Measurements from ENCODE around the gene TOP2B.

The TOP2B gene

GRCh38 chr3:25665315-25666280 lies 891 bp upstream of the TOP2B start:
- DNase-seq: no peak

GRCh38 chr3:25663869-25664811 lies 567 bp downstream of the TOP2B start:
- peak; percentile 18 for DNase-seq

DNA sequence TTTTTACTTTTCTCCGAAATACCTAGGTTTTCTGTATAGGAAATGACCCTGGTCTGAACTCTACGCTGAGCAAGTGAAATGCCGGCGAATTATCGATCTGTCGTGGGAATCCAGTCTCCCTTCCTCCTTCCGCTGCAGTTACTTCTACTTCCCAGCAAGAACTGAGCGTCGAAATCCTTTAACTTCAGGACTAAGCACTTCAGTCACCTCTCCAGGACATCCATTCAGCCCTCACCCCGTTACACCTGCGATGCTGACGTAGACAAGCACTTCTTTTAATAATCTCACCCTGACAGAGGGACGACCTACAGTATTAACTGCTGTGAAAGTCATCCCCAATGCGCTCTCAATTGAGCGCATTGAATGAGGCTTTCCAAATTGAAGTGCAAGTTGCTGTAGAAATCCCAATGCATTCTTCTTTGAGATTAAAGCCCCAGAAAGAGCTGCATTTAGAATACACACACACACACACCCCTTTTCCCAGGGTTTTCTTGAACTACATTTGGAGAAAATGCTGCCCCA lies 1.3 kb downstream of the TOP2B start:
- no peak for DNase-seq

- DNase-seq: no peak
These were observed 1.9 kb downstream of the TOP2B start for GRCh38 chr3:25662736-25663320.

- no peak for DNase-seq
These were observed 2.8 kb downstream of the TOP2B start for GRCh38 chr3:25661694-25662437.

DNA sequence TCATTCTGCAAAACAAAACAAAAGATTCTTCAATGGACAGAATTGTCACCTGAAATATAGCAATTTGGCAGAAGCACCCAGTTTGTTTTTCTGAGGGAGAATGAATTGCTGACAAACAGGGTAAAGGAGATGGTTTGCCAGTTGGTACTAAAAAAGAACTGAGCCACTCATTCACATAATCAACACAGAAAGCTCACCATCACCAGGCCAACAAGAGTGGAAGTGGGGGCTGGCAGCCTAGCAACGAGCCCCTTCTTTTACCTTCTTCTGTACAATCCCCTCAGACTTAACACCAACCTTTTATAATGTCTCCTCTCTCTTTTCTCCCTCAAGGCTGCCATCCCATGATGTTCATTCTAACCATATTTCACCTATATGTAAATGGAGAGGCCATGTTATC lies 5.9 kb downstream of the TOP2B start:
- DNase-seq: no peak

DNA sequence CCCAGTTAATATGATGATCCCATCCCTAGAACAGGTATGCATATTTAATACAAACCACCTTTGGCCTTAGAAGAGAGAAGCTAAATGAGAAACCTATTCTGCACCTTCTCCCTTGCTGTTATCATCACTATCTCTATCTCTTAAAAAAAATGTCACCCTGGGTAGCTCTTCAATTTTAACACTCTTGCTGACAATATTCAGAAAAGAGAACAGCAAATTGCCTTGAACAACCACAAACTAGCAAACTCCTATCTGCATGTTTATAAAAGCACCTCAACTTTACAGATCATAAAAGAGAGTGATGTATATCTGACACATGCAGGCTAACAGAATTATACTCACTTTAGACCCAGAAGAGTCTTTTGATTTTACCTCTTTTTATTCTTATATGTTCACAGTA lies 7.4 kb downstream of the TOP2B start:
- DNase-seq: no peak

- DNase-seq: no peak
These were observed 9.0 kb downstream of the TOP2B start for GRCh38 chr3:25655659-25656058.

DNA sequence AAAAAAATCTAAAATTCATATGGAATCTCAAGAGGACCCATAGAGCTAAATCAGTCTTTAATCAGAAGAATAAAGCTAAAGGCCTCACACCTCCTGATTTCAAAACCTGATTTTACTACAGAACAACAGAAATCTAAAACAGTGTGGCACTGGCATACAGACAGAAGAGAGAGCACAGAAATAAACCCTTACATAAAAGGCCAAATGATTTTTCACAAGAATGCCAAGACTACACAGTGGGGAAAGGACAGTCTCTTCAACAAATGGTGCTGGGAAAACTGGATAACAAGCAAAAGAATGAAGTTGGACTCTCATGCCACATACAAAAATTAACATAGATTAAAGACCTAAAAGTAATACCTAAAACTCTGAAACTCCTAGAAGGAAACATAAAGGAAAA lies 10.1 kb downstream of the TOP2B start:
- DNase-seq: no peak

DNA sequence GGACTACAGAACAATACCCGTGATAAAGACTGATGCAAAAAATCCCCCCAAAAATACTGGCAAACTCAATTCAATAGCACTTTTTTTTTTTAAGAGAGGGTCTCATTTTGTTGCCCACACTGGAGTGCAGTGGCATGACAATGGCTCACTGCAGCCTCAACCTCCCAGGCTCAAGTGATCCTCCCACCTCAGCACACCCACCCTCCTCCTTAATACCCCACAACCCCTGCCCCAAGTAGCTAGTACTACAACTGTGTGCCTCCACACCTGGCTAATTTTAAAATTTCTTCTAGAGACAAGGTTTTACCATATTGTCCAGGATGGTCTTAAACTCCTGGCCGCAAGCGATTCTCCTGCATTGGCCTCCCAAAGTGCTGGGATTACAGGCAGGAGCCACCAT lies 11.4 kb downstream of the TOP2B start:
- DNase-seq: no peak

- no peak for DNase-seq
These were observed 11.8 kb downstream of the TOP2B start for GRCh38 chr3:25652921-25653320.

- DNase-seq: no peak
These were observed 15.5 kb downstream of the TOP2B start for GRCh38 chr3:25648925-25649830.

- peak; percentile 66 for DNase-seq
These were observed 16.6 kb downstream of the TOP2B start for GRCh38 chr3:25648107-25648535.

- DNase-seq: no peak
These were observed 29.7 kb downstream of the TOP2B start for GRCh38 chr3:25635038-25635437.

DNA sequence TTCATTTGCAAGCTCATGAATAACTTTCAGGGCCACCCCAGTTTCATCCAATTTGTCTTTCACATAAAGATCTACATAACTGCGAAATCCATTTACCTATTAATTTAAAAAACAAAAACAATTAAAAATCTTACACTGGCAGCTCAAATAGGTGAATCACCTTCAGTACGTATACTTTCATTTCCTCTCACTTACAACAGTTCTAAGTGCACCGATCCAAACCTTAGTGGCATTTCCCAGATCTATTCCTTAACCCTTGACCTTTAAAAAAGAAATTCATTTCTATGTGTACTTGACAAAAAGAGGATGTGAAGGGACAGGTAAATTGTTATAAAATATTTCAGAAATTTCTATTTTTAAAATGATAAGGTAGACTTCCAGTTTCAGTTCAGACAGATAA lies 30.8 kb downstream of the TOP2B start:
- DNase-seq: no peak

- no peak for DNase-seq
These were observed 32.7 kb downstream of the TOP2B start for GRCh38 chr3:25631989-25632388.

DNA sequence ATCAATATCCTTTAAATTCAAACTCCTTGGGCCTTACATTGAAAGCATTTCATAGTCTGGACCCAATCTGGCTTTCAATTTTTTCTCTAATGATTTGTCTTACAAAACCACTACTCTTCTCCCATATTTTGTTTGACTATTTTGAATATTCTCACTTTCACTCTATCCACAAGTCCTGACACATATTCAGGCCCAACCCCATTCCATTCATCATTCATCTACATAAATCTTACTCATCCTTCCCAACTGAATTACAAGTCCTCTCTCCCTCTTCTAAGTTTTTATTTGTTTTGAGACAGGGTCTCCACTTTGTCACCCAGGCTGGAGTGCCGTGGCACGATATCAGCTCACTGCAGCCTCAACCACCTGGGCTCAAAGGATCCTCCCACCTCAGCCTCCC lies 43.6 kb downstream of the TOP2B start:
- no peak for DNase-seq

GRCh38 chr3:25620493-25620892 lies 44.2 kb downstream of the TOP2B start:
- DNase-seq: no peak

DNA sequence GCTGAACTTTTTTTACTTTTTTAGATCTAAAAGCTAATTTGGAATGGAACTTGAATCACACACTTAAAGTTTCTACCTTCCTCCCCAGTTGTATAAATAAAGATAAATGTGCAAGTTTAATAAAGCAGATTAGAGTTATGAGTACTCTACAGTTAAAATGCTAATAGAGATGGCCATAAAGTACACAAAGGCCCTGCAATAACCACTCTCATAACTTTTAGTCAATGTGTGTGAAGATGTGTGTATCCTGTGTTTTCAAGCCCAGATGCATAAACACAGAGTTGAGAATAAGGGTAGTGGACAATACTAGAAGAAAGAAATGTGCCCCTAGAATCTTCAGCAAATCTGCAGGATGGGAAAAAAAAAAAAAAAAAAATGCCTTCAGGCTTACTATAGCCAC lies 45.3 kb downstream of the TOP2B start:
- DNase-seq: no peak

DNA sequence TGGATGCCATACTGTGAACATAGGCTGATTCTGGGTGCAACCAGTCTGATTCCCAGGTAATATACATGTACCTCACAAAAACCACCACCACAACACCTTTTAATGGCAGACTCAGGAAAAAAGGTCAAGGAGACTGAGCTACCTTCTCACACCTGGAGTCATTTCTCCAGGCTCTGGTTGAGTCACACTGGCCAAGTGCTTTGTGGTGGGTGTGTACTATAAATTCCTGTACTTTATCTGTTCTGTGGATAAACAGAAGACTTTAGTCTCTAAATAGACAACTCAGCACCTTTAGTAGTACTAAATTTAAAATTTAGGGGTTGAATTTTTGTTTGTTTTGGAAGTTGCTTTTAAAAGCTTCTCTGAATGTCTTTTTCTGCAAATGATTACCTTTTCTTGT lies 46.7 kb downstream of the TOP2B start:
- DNase-seq: no peak

GRCh38 chr3:25611193-25611592 lies 53.5 kb downstream of the TOP2B start:
- DNase-seq: no peak

Measured in GDM1 (cell line).